H9 (cell line): ENCODE data around the gene CACNB2. TPM values are rescaled to one million over a fixed set of nuclear protein-coding genes. Genes with fewer than 3 reads are reported as not detected.

Experiments used
- DNase-seq: peaks from one replicate; pipeline ENCODE4 v3.0.0-alpha.2; 2017
- H2AFZ ChIP-seq: one replicate; pipeline ENCODE4 v1.6.1; 2013; ENCODE audit warnings: mild to moderate bottlenecking, low read length, control low read depth, moderate library complexity
- H2AK5ac ChIP-seq: 2 replicates; pipeline ENCODE4 v1.6.1; 2013; ENCODE audit warnings: low read length, control low read depth, mixed read lengths; ENCODE audit not compliant: insufficient read length
- H2BK120ac ChIP-seq: one replicate; pipeline ENCODE4 v1.6.1; 2013; ENCODE audit warnings: low read depth, mild to moderate bottlenecking, low read length, control low read depth, inconsistent platforms; ENCODE audit not compliant: poor library complexity, severe bottlenecking
- H2BK12ac ChIP-seq: 2 replicates; pipeline ENCODE4 v1.6.1; 2013; ENCODE audit warnings: low read length, control low read depth, mixed read lengths, low read depth; ENCODE audit not compliant: insufficient read length
- H2BK15ac ChIP-seq: 2 replicates; pipeline ENCODE4 v1.6.1; 2013; ENCODE audit warnings: low read depth, low read length, control low read depth
- H2BK20ac ChIP-seq: one replicate; pipeline ENCODE4 v1.6.1; 2013; ENCODE audit warnings: low read depth, mild to moderate bottlenecking, low read length, control low read depth, inconsistent platforms; ENCODE audit not compliant: poor library complexity, severe bottlenecking
- H2BK5ac ChIP-seq: 2 replicates; pipeline ENCODE4 v1.6.1; 2013; ENCODE audit warnings: low read length, control low read depth, mixed read lengths; ENCODE audit not compliant: insufficient read length
- H3K14ac ChIP-seq: 2 replicates; pipeline ENCODE4 v1.6.1; 2013; ENCODE audit warnings: low read length, control low read depth; ENCODE audit not compliant: insufficient read depth
- H3K18ac ChIP-seq: 2 replicates; pipeline ENCODE4 v1.6.1; 2013; ENCODE audit warnings: low read depth, mild to moderate bottlenecking, mixed read lengths, low read length, control low read depth; ENCODE audit not compliant: insufficient read length
- H3K23ac ChIP-seq: 2 replicates; pipeline ENCODE4 v1.6.1; 2013; ENCODE audit warnings: low read length, control low read depth, mixed read lengths, low read depth; ENCODE audit not compliant: insufficient read length
- H3K23me2 ChIP-seq: 2 replicates; pipeline ENCODE4 v1.6.1; 2013; ENCODE audit warnings: low read depth, mild to moderate bottlenecking, mixed read lengths, low read length, control low read depth; ENCODE audit not compliant: insufficient read length, poor library complexity, severe bottlenecking
- H3K27ac ChIP-seq: 2 replicates; pipeline ENCODE4 v1.5.1; 2013; ENCODE audit warnings: low read length, control low read depth, mixed read lengths, low read depth; ENCODE audit not compliant: insufficient read length
- H3K27me3 ChIP-seq: 2 replicates; pipeline ENCODE4 v1.6.1; 2013; ENCODE audit warnings: low read length, control low read depth, inconsistent platforms; ENCODE audit not compliant: insufficient read depth
- H3K4ac ChIP-seq: 2 replicates; pipeline ENCODE4 v1.6.1; 2013; ENCODE audit warnings: low read depth, mild to moderate bottlenecking, control low read depth, inconsistent platforms, low read length, moderate library complexity
- H3K4me1 ChIP-seq: 2 replicates; pipeline ENCODE4 v1.6.1; 2013; ENCODE audit warnings: low read length, control low read depth, inconsistent platforms; ENCODE audit not compliant: insufficient read depth
- H3K4me2 ChIP-seq: 2 replicates; pipeline ENCODE4 v1.6.1; 2013; ENCODE audit warnings: low read length, control low read depth, mixed read lengths; ENCODE audit not compliant: insufficient read length, insufficient read depth
- H3K56ac ChIP-seq: 2 replicates; pipeline ENCODE4 v1.6.1; 2013; ENCODE audit warnings: low read depth, mild to moderate bottlenecking, mixed read lengths, low read length, control low read depth; ENCODE audit not compliant: insufficient read length
- H3K79me1 ChIP-seq: 2 replicates; pipeline ENCODE4 v1.6.1; 2013; ENCODE audit warnings: low read depth, mild to moderate bottlenecking, moderate library complexity, low read length, control low read depth, inconsistent platforms; ENCODE audit not compliant: insufficient read depth, poor library complexity, severe bottlenecking
- H3K79me2 ChIP-seq: 2 replicates; pipeline ENCODE4 v1.6.1; 2013; ENCODE audit warnings: low read length, control low read depth, inconsistent platforms; ENCODE audit not compliant: insufficient read depth
- H3K9ac ChIP-seq: 2 replicates; pipeline ENCODE4 v1.6.1; 2013; ENCODE audit warnings: low read length, control low read depth, mixed read lengths; ENCODE audit not compliant: insufficient read length; ENCODE audit errors: extremely low read depth
- H3K9me3 ChIP-seq: one replicate; pipeline ENCODE4 v1.6.1; 2013; ENCODE audit warnings: low read depth, low read length, inconsistent platforms; ENCODE audit not compliant: control insufficient read depth
- H3T11ph ChIP-seq: one replicate; pipeline ENCODE4 v1.6.1; 2013; ENCODE audit warnings: mild to moderate bottlenecking, low read length, control low read depth, inconsistent platforms
- H4K20me1 ChIP-seq: one replicate; pipeline ENCODE4 v1.6.1; 2013; ENCODE audit not compliant: control insufficient read depth, insufficient read length, insufficient read depth
- H4K5ac ChIP-seq: 2 replicates; pipeline ENCODE4 v1.6.1; 2013; ENCODE audit warnings: low read depth, mild to moderate bottlenecking, mixed read lengths, low read length, control low read depth; ENCODE audit not compliant: insufficient read length
- H4K8ac ChIP-seq: replicated peaks from 2 replicates; pipeline ENCODE4 v1.6.1; 2013; ENCODE audit warnings: low read length, control low read depth, mixed read lengths, low read depth; ENCODE audit not compliant: insufficient read length
- H4K91ac ChIP-seq: 2 replicates; pipeline ENCODE4 v1.6.1; 2013; ENCODE audit warnings: low read depth, mild to moderate bottlenecking, moderate library complexity, mixed read lengths, low read length, control low read depth; ENCODE audit not compliant: insufficient read length
- H3K27ac Mint-ChIP-seq, 3 experiments: 2 replicates in 2 of 3; 3 replicates in 1 of 3; pipeline ENCODE4 v1.8.0; 2020 to 2021; ENCODE audit warnings: mixed read lengths in 3 of 3, mild to moderate bottlenecking in 1 of 3, moderate library complexity in 1 of 3
- H3K27me3 Mint-ChIP-seq: 2 replicates; pipeline ENCODE4 v1.8.0; 2021; ENCODE audit warnings: low read depth, mild to moderate bottlenecking, moderate library complexity, mixed read lengths
- H3K36me3 Mint-ChIP-seq, 3 experiments: 2 replicates in 2 of 3; 3 replicates in 1 of 3; pipeline ENCODE4 v1.8.0; 2020 to 2021; ENCODE audit warnings: low read depth in 3 of 3, mixed read lengths in 3 of 3; ENCODE audit not compliant: insufficient read depth in 1 of 3
- H3K4me1 Mint-ChIP-seq, 2 experiments: 2 replicates each; pipeline ENCODE4 v1.8.0; 2020; ENCODE audit warnings: mixed read lengths in 2 of 2
- H3K4me3 Mint-ChIP-seq, 2 experiments: 2 replicates in 1 of 2; 3 replicates in 1 of 2; pipeline ENCODE4 v1.8.0; 2020 to 2021; ENCODE audit warnings: mild to moderate bottlenecking in 2 of 2, mixed read lengths in 2 of 2, moderate library complexity in 1 of 2
- H3K9me3 Mint-ChIP-seq, 2 experiments: 2 replicates in 1 of 2; 3 replicates in 1 of 2; pipeline ENCODE4 v1.8.0; 2020; ENCODE audit warnings: mild to moderate bottlenecking in 2 of 2, mixed read lengths in 2 of 2, moderate library complexity in 1 of 2
- CTCF ChIP-seq: fragments of 200-600 bp; sonication (generic); conservative IDR thresholded peaks from 3 replicates; pipeline ENCODE4 v1.8.0; 2021; ENCODE audit warnings: antibody characterized with exemption, mild to moderate bottlenecking
- WGBS: extraction: QIAGEN DNeasy Blood & Tissue Kit; methylation state at CpG from one replicate; pipeline ENCODE4 v1.1.7; 2013; ENCODE audit warnings: missing lambda C conversion rate, low lambda C conversion rate, mixed read lengths; ENCODE audit not compliant: insufficient read length; ENCODE audit errors: extremely low coverage; 5-methylcytosine and 5-hydroxymethylcytosine counted together
- total RNA-seq: library from RNA; stranded (reverse); gene quantifications from 2 replicates; pipeline ENCODE4 v1.2.1, GENCODE V29; 2021

CACNB2 gene
- total RNA-seq, 1 experiment from 2014 or later = 2.6 TPM

GRCh38 chr10:18554479-18554878 is 414.3 kb downstream of the CACNB2 start:
- no peaks in the 10 kb centered on the region for H3K79me2 ChIP-seq
- no peak overlapping the region for H2BK120ac ChIP-seq
- no peak for TF ChIP-seq CTCF
- H3K79me1 ChIP-seq = no peaks in the 10 kb centered on the region
- no peak overlapping the region for H3K4me2 ChIP-seq
- no peaks in the 10 kb centered on the region for H4K20me1 ChIP-seq
- H3K36me3 Mint-ChIP-seq = peaks cover 4 to 13% (median 6%) of the 10 kb centered on the region in 3 experiments; a peak in 5 of 7 replicates
- H3T11ph ChIP-seq = no peak overlapping the region
- no peak overlapping the region for H3K56ac ChIP-seq
- no peak overlapping the region for H4K91ac ChIP-seq
- H3K4me3 Mint-ChIP-seq = no peak overlapping the region
- no peak overlapping the region for H3K27ac ChIP-seq
- no peak overlapping the region for H3K4ac ChIP-seq
- no peaks in the 10 kb centered on the region for H3K9me3 Mint-ChIP-seq
- H2AK5ac ChIP-seq = no peak overlapping the region
- H2BK5ac ChIP-seq = no peak overlapping the region
- no peaks in the 10 kb centered on the region for H3K27me3 Mint-ChIP-seq
- WGBS = 100% methylated on average over 3 of the region's 3 CpGs
- no peaks in the 10 kb centered on the region for H3K23me2 ChIP-seq
- no peak overlapping the region for H4K5ac ChIP-seq
- H3K9ac ChIP-seq = no peak overlapping the region
- no peak overlapping the region for H2BK12ac ChIP-seq
- DNase-seq = no peak
- no peak overlapping the region for H4K8ac ChIP-seq
- H3K4me1 ChIP-seq = no peaks in the 10 kb centered on the region
- H3K4me1 Mint-ChIP-seq = no peaks in the 10 kb centered on the region
- no peak overlapping the region for H2AFZ ChIP-seq
- H2BK20ac ChIP-seq = no peak overlapping the region
- H2BK15ac ChIP-seq = no peak overlapping the region
- no peaks in the 10 kb centered on the region for H3K27me3 ChIP-seq
- no peak overlapping the region for H3K18ac ChIP-seq
- no peak overlapping the region for H3K27ac Mint-ChIP-seq
- H3K23ac ChIP-seq = no peak overlapping the region
- H3K9me3 ChIP-seq = peaks cover 72% of the 10 kb centered on the region
- H3K14ac ChIP-seq = no peak overlapping the region
